Lung microvascular endothelial cell (primary cell): Measurements from ENCODE around the gene FERMT2. TPM values are rescaled to one million over a fixed set of nuclear protein-coding genes. Genes with fewer than 3 reads are reported as not detected.
A peak's percentile ranks its signal among the peaks of the same experiment; 100 is the strongest.

Source experiments
- DNase-seq, 2 donors: peaks; one replicate each; pipeline versions ENCODE4 v3.0.0 to v3.0.0-alpha.2; 2010; ENCODE audit warnings: low read depth in 2 of 2
- total RNA-seq: library from RNA; depleted of rRNA; stranded (reverse); fragments of >200 nt; gene quantifications from 2 replicates; pipeline ENCODE4 v1.2.1, GENCODE V29; 2014

The FERMT2 gene
- total RNA-seq, 1 donor from 2014 or later: 61.3 TPM

GRCh38 chr14:52829527-52830185 lies 121.2 kb downstream of the FERMT2 start:
- no peak for DNase-seq

GRCh38 chr14:52827426-52827825 lies 123.4 kb downstream of the FERMT2 start:
- no peak for DNase-seq

GRCh38 chr14:52825085-52825484 lies 125.8 kb downstream of the FERMT2 start:
- DNase-seq: peak; percentile 12 to 50

GRCh38 chr14:52824462-52824861 lies 126.4 kb downstream of the FERMT2 start:
- DNase-seq: no peak

- DNase-seq: no peak
Observed at GRCh38 chr14:52821805-52822250, 129.0 kb downstream of the FERMT2 start.

- no peak for DNase-seq
Observed at GRCh38 chr14:52808101-52808500, 142.7 kb downstream of the FERMT2 start.

Other genes with a start within 250 kb of the FERMT2 start
- 53.4 and 53.8 TPM in 2 replicates for gene PSMC6, start 243.8 kb downstream of the FERMT2 start, total RNA-seq
- 15.9 and 20.6 TPM in 2 replicates for gene STYX, start 220.9 kb downstream of the FERMT2 start, total RNA-seq
- gene GNPNAT1, start 159.4 kb downstream of the FERMT2 start, total RNA-seq: 20.0 and 22.6 TPM in 2 replicates
- 4.4 and 6.3 TPM in 2 replicates for gene DDHD1, start 202.3 kb upstream of the FERMT2 start, total RNA-seq